Mammary epithelial cell (primary cell): ENCODE measurements around the gene PDIA5.

Source experiments
- EZH2 ChIP-seq: IDR thresholded peaks from 2 replicates; pipeline ENCODE4 v1.6.1; 2012; ENCODE audit warnings: low read length, inconsistent platforms, borderline replicate concordance
- TF ChIP-seq, protein P1 (sequence below), 2 donors: IDR thresholded peaks in 1 of 2; conservative IDR thresholded peaks in 1 of 2; 2 replicates each; pipeline ENCODE4 v1.5.1; 2011 to 2012; ENCODE audit warnings: inconsistent platforms in 2 of 2, low read length in 2 of 2, mild to moderate bottlenecking in 2 of 2, control low read depth in 1 of 2, low read depth in 1 of 2; ENCODE audit not compliant: insufficient read depth in 1 of 2; ENCODE audit errors: extremely low read depth in 1 of 2

DNA sequence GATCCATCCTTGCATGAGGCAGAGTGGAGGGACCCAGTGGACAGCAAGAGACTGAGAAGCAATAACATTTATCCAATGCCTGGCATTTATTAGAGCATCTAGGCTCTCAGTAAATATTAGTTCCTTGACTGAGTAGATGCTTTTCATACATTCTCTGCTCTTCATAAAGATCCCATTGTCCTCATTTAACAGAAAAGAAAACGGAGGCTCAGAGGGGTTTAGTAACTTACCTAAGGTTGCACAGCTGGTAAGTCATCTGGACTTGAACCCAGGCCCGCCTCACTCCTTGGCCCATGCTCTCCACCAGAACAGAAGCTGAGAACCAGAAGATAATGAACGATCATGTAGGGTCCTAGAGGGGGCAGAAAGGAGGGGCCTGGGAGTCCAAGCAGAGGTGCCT is 82.7 kb downstream of the PDIA5 start:
- TF ChIP-seq, protein P1, sequence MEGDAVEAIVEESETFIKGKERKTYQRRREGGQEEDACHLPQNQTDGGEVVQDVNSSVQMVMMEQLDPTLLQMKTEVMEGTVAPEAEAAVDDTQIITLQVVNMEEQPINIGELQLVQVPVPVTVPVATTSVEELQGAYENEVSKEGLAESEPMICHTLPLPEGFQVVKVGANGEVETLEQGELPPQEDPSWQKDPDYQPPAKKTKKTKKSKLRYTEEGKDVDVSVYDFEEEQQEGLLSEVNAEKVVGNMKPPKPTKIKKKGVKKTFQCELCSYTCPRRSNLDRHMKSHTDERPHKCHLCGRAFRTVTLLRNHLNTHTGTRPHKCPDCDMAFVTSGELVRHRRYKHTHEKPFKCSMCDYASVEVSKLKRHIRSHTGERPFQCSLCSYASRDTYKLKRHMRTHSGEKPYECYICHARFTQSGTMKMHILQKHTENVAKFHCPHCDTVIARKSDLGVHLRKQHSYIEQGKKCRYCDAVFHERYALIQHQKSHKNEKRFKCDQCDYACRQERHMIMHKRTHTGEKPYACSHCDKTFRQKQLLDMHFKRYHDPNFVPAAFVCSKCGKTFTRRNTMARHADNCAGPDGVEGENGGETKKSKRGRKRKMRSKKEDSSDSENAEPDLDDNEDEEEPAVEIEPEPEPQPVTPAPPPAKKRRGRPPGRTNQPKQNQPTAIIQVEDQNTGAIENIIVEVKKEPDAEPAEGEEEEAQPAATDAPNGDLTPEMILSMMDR (conservative IDR thresholded peaks at IDR 0.05 in 1 of 2, IDR thresholded peaks at IDR 0.05 in 1 of 2; ENCODE audit: extremely low read depth in 1 of 2, insufficient read depth in 1 of 2, low read depth in 1 of 2, low read length in 2 of 2): no peak
- TF ChIP-seq EZH2: no peak
